ENCODE measurements around the gene CHRNE.

Gene CHRNE

GRCh38 chr17:4939796-4940554 lies 37.1 kb upstream of the CHRNE start, which contains the start of the genes RNF167 and SLC25A11:
Gene RNF167, plus strand, starts transcription at chr17:4940268. Its CDS starts 642 bp downstream, at chr17:4940910.
Gene SLC25A11, minus strand, starts transcription at chr17:4940046. Its CDS starts 136 bp downstream, at chr17:4939910.
- peak within 1 kb of the TSS; percentile 18; the same call in 1 of the 2 replicates for H2AFZ ChIP-seq (ENCODE audit: low read depth, low read length)
- no peak for TF ChIP-seq EZH2phosphoT487 (IDR thresholded peaks at IDR 0.05; ENCODE audit: low read depth)
- no peak for TF ChIP-seq CTCF (IDR thresholded peaks at IDR 0.05; ENCODE audit: low read depth, low read length)
- peak within 1 kb of the TSS; percentile 99 for H3K4me2 ChIP-seq (ENCODE audit: low read length)
- H3K9ac ChIP-seq (ENCODE audit: low read length): peak within 1 kb of the TSS; percentile 97
- peaks cover 37% of the 10 kb centered on the region for H3K36me3 ChIP-seq (replicated peaks; ENCODE audit: low read depth, low read length)
- no peaks in the 10 kb centered on the region for H3K9me3 ChIP-seq (ENCODE audit: insufficient read depth, low read length)
- H3K79me2 ChIP-seq (ENCODE audit: low read length): peaks cover 63% of the 10 kb centered on the region
- H3K4me3 ChIP-seq (ENCODE audit: low read length): peak within 1 kb of the TSS; percentile 98
- H3K4me1 ChIP-seq (ENCODE audit: low read length): peaks cover 28% of the 10 kb centered on the region
- peak within 1 kb of the TSS; percentile 90 for H3K27ac ChIP-seq (ENCODE audit: low read length)
- H3K27me3 ChIP-seq (ENCODE audit: low read depth, low read length): no peaks in the 10 kb centered on the region
- peaks cover 12% of the 10 kb centered on the region for H4K20me1 ChIP-seq (ENCODE audit: insufficient read depth, low read length)

GRCh38 chr17:4939546-4939795 lies 36.6 kb upstream of the CHRNE start:
- Histone ChIP-seq H3K9me3 (ENCODE audit: insufficient read depth, low read length) (no peaks in the 10 kb centered on the region), H3K79me2 (ENCODE audit: low read length) (peaks cover 58% of the 10 kb centered on the region), H3K36me3 (replicated peaks; ENCODE audit: low read depth, low read length) (peaks cover 32% of the 10 kb centered on the region), H3K9ac (ENCODE audit: low read length) (peak overlapping the region; percentile 97), H4K20me1 (ENCODE audit: insufficient read depth, low read length) (peaks cover 7% of the 10 kb centered on the region), H3K4me3 (ENCODE audit: low read length) (peak overlapping the region; percentile 98), H2AFZ (ENCODE audit: low read depth, low read length) (no peak overlapping the region), H3K4me2 (ENCODE audit: low read length) (peak overlapping the region; percentile 99), H3K4me1 (ENCODE audit: low read length) (peaks cover 23% of the 10 kb centered on the region), H3K27ac (ENCODE audit: low read length) (peak overlapping the region; percentile 90), H3K27me3 (ENCODE audit: low read depth, low read length) (no peaks in the 10 kb centered on the region)
- TF ChIP-seq CTCF (IDR thresholded peaks at IDR 0.05; ENCODE audit: low read depth, low read length) (no peak), EZH2phosphoT487 (IDR thresholded peaks at IDR 0.05; ENCODE audit: low read depth) (no peak)

DNA sequence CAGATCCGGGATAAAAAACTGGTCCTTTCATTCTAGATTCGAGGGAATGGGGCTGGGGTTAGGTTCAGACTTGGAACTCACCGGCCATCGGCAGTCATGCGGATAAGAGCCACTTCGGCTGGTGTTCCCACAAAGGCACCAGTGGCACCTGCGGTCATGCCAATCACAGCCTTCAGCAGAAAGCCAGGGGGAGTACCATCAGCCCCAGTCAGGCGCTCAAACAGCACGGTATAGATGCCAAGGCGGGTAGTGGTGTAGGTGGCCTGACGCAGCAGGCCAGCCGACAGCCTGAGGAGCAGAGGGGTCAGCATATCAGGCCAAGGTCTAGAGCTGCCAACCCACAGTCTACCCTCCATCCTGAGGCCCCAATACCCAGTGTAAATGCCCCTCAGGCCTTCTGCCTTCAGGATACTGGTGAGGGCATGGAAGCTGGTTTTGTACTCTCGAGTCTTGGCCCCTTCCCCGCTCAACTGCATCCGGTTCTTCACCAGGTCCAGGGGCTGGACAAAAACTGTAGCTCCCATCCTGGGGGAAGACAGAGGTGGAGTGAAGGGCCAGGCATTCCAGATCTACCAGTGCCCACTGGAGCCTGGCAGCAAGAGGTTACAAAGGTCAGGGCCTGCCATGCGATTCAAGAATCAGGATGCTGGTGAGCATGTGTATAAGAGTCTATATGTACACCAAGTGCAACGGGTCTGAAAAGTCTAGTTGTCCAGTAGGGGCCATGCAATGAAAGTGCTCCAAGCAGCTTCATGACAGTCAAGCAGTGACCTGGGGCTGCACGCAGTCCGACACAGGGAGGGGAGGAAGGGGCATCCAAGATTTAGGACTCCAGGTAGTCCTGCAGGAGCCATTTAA lies 36.0 kb upstream of the CHRNE start:
- Histone ChIP-seq H3K9me3 (ENCODE audit: insufficient read depth, low read length) (no peaks in the 10 kb centered on the region), H3K4me2 (ENCODE audit: low read length) (peak overlapping the region; percentile 99), H3K27ac (ENCODE audit: low read length) (peak overlapping the region; percentile 90), H3K79me2 (ENCODE audit: low read length) (peaks cover 53% of the 10 kb centered on the region), H4K20me1 (ENCODE audit: insufficient read depth, low read length) (peaks cover 3% of the 10 kb centered on the region; the same call in 1 of the 2 replicates), H2AFZ (ENCODE audit: low read depth, low read length) (no peak overlapping the region), H3K4me1 (ENCODE audit: low read length) (peaks cover 17% of the 10 kb centered on the region), H3K36me3 (replicated peaks; ENCODE audit: low read depth, low read length) (peaks cover 29% of the 10 kb centered on the region), H3K4me3 (ENCODE audit: low read length) (peak overlapping the region; percentile 98), H3K27me3 (ENCODE audit: low read depth, low read length) (no peaks in the 10 kb centered on the region), H3K9ac (ENCODE audit: low read length) (peak overlapping the region; percentile 97)
- TF ChIP-seq EZH2phosphoT487 (IDR thresholded peaks at IDR 0.05; ENCODE audit: low read depth): no peak

GRCh38 chr17:4938069-4938491 lies 35.2 kb upstream of the CHRNE start:
- no peak overlapping the region for H3K27ac ChIP-seq (ENCODE audit: low read length)
- H3K9me3 ChIP-seq (ENCODE audit: insufficient read depth, low read length): no peaks in the 10 kb centered on the region
- no peak overlapping the region for H3K9ac ChIP-seq (ENCODE audit: low read length)
- no peaks in the 10 kb centered on the region for H3K27me3 ChIP-seq (ENCODE audit: low read depth, low read length)
- peaks cover 24% of the 10 kb centered on the region for H3K36me3 ChIP-seq (replicated peaks; ENCODE audit: low read depth, low read length)
- H3K4me3 ChIP-seq (ENCODE audit: low read length): no peak overlapping the region
- peaks cover 44% of the 10 kb centered on the region for H3K79me2 ChIP-seq (ENCODE audit: low read length)
- H3K4me2 ChIP-seq (ENCODE audit: low read length): no peak overlapping the region
- H3K4me1 ChIP-seq (ENCODE audit: low read length): peaks cover 16% of the 10 kb centered on the region
- no peaks in the 10 kb centered on the region for H4K20me1 ChIP-seq (ENCODE audit: insufficient read depth, low read length)
- H2AFZ ChIP-seq (ENCODE audit: low read depth, low read length): no peak overlapping the region
- TF ChIP-seq CTCF (IDR thresholded peaks at IDR 0.05; ENCODE audit: low read depth, low read length) (no peak), EZH2phosphoT487 (IDR thresholded peaks at IDR 0.05; ENCODE audit: low read depth) (no peak)

All from OCI-LY3 (cell line).